Smooth muscle cell of the brain vasculature (primary cell): ENCODE results near the gene CARS1.

ENCODE experiments used
- DNase-seq: peaks from one replicate; pipeline ENCODE4 v3.0.0-alpha.2; 2012; ENCODE audit warnings: low read depth, low spot score

CARS1 gene

GRCh38 chr11:3037945-3038271 is 19.3 kb downstream of the CARS1 start:
- DNase-seq = no peak

- no peak for DNase-seq
Measured at GRCh38 chr11:3037040-3037944, 19.9 kb downstream of the CARS1 start.

GRCh38 chr11:3036419-3036818 is 20.8 kb downstream of the CARS1 start:
- DNase-seq = no peak

GRCh38 chr11:3035333-3035732 is 21.9 kb downstream of the CARS1 start:
- no peak for DNase-seq

GRCh38 chr11:3030289-3031070 is 26.7 kb downstream of the CARS1 start:
- no peak for DNase-seq

GRCh38 chr11:3028813-3029212 is 28.4 kb downstream of the CARS1 start:
- no peak for DNase-seq

GRCh38 chr11:3026803-3027202 is 30.4 kb downstream of the CARS1 start:
- no peak for DNase-seq

GRCh38 chr11:3022982-3023381 is 34.2 kb downstream of the CARS1 start:
- DNase-seq = no peak

- DNase-seq = peak; percentile 98
Measured at GRCh38 chr11:3022300-3022967, 34.8 kb downstream of the CARS1 start.

GRCh38 chr11:3021125-3021524 is 36.1 kb downstream of the CARS1 start:
- DNase-seq = no peak

GRCh38 chr11:3020011-3020410 is 37.2 kb downstream of the CARS1 start:
- DNase-seq = no peak

- DNase-seq = no peak
Measured at GRCh38 chr11:3018596-3018995, 38.6 kb downstream of the CARS1 start.

- DNase-seq = no peak
Measured at GRCh38 chr11:3016861-3017260, 40.4 kb downstream of the CARS1 start.

GRCh38 chr11:3015796-3016195 is 41.4 kb downstream of the CARS1 start:
- peak; percentile 73 for DNase-seq

GRCh38 chr11:3014943-3015342 is 42.3 kb downstream of the CARS1 start:
- no peak for DNase-seq

- DNase-seq = peak; percentile 81
Measured at GRCh38 chr11:3014057-3014938, 42.9 kb downstream of the CARS1 start.

- no peak for DNase-seq
Measured at GRCh38 chr11:3011891-3012885, 45.0 kb downstream of the CARS1 start.

GRCh38 chr11:3010521-3011275 is 46.5 kb downstream of the CARS1 start:
- DNase-seq = no peak

- no peak for DNase-seq
Measured at GRCh38 chr11:3010004-3010403, 47.2 kb downstream of the CARS1 start.
